HepG2 (cell line): Measurements from ENCODE around the gene GTF2B. TPM values are rescaled to one million over a fixed set of nuclear protein-coding genes. Genes with fewer than 3 reads are reported as not detected.
A peak's percentile ranks its signal among the peaks of the same experiment; 100 is the strongest.

ENCODE experiments used
- ATAC-seq: fragments of 200-7000 bp; cut with Tn5 transposase; 3 replicates; pipeline ENCODE4 v1.9.1; 2020; ENCODE audit warnings: mild to moderate bottlenecking, moderate library complexity
- BruUV-seq: library from RNA; stranded (reverse); fragments of 400-500 nt; replicated peaks from 2 replicates; lab custom pipeline; 2021; lab: Mats Ljungman, UMichigan
- CTCF ChIA-PET: fragments of 300-600 bp; formaldehyde crosslinking; extraction: SDS; loops from one replicate; lab custom pipeline; 2021; ENCODE audit warnings: low total read pairs, inconsistent platforms, low intra/inter-chr PET ratio; lab: Yijun Ruan, JAX
- POLR2A ChIA-PET: fragments of 350-600 bp; sonication (Branson Sonifier 250); formaldehyde crosslinking; loops from one replicate; lab custom pipeline; 2020; ENCODE audit warnings: antibody characterized with exemption, inconsistent platforms; lab: Yijun Ruan, JAX
- DNase-seq: peaks from one replicate; pipeline ENCODE4 v3.0.0-alpha.2; 2015; ENCODE audit warnings: low spot score
- FAIRE-seq: peaks from 3 replicates; lab custom pipeline; 2011; peaks lifted over from hg19 to GRCh38; lab: Jason Lieb, UNC
- H2AFZ ChIP-seq: one replicate; pipeline ENCODE4 v1.6.1; 2011; ENCODE audit warnings: low read length, inconsistent platforms
- H3K27ac ChIP-seq: fragments of 300-600 bp; 3 replicates; pipeline ENCODE4 v1.8.0; 2011; ENCODE audit warnings: mixed run types, mild to moderate bottlenecking, mixed read lengths, low read length, inconsistent platforms; ENCODE audit not compliant: insufficient read depth; ENCODE audit errors: extremely low read length
- H3K27me3 ChIP-seq, 2 experiments: fragments of 200-600 bp in 1 of 2; 2 replicates in 1 of 2; 3 replicates in 1 of 2; pipeline versions ENCODE4 v1.6.0 to v1.8.0; 2011; ENCODE audit warnings: low read length in 2 of 2, mild to moderate bottlenecking in 2 of 2, moderate library complexity in 2 of 2, inconsistent platforms in 1 of 2; ENCODE audit not compliant: insufficient read depth in 2 of 2, control insufficient read depth in 1 of 2
- H3K36me3 ChIP-seq, 2 experiments: fragments of 200-600 bp in 1 of 2; replicated peaks in 1 of 2; 2 replicates in 1 of 2; 3 replicates in 1 of 2; pipeline versions ENCODE4 v1.5.1 to v1.8.0; 2011; ENCODE audit warnings: low read length in 2 of 2, inconsistent platforms in 1 of 2; ENCODE audit not compliant: insufficient read depth in 2 of 2, control insufficient read depth in 1 of 2
- H3K4me1 ChIP-seq: 2 replicates; pipeline ENCODE4 v1.5.1; 2012; ENCODE audit warnings: low read length, inconsistent platforms; ENCODE audit not compliant: insufficient read depth
- H3K4me2 ChIP-seq: 2 replicates; pipeline ENCODE4 v1.6.0; 2011; ENCODE audit warnings: low read depth, low read length, inconsistent platforms
- H3K4me3 ChIP-seq, 3 experiments: fragments of 200-600 bp in 1 of 3; sonication (generic), shearing (Covaris generic) in 1 of 3; replicated peaks in 1 of 3; 2 replicates each; pipeline ENCODE4 v1.5.1; 2011 to 2016; ENCODE audit warnings: low read length in 3 of 3, inconsistent platforms in 2 of 3, low read depth in 2 of 3, mild to moderate bottlenecking in 2 of 3, control low read depth in 1 of 3, mixed read lengths in 1 of 3; ENCODE audit not compliant: insufficient read depth in 1 of 3
- H3K79me2 ChIP-seq: one replicate; pipeline ENCODE4 v1.6.1; 2011; ENCODE audit warnings: low read length, inconsistent platforms; ENCODE audit not compliant: insufficient read depth
- H3K9ac ChIP-seq: 2 replicates; pipeline ENCODE4 v1.6.0; 2011; ENCODE audit warnings: mild to moderate bottlenecking, low read depth, low read length, inconsistent platforms; ENCODE audit not compliant: insufficient read depth
- H3K9me3 ChIP-seq: 2 replicates; pipeline ENCODE4 v1.5.1; 2012; ENCODE audit warnings: mild to moderate bottlenecking, low read length
- H4K20me1 ChIP-seq: 2 replicates; pipeline ENCODE4 v1.6.0; 2011; ENCODE audit warnings: inconsistent platforms, mild to moderate bottlenecking, low read length, moderate library complexity; ENCODE audit not compliant: insufficient read depth
- FOXA3 ChIP-seq: IDR thresholded peaks from 2 replicates; pipeline ENCODE4 v1.6.1; 2016; ENCODE audit warnings: missing genetic modification reagents, missing compliant biosample characterization
- ISL2 ChIP-seq: sonication (generic); formaldehyde crosslinking; IDR thresholded peaks from 2 replicates; pipeline ENCODE4 v1.5.0; 2020; ENCODE audit warnings: missing genetic modification reagents
- MAZ ChIP-seq, 2 experiments: sonication (generic) in 1 of 2; formaldehyde crosslinking in 1 of 2; IDR thresholded peaks; 2 replicates each; pipeline versions ENCODE4 v1.5.0 to v1.6.1; 2012 to 2020; ENCODE audit warnings: low read depth in 2 of 2, mild to moderate bottlenecking in 2 of 2, borderline replicate concordance in 1 of 2, improper control_type of control experiment in 1 of 2, low read length in 1 of 2, missing genetic modification reagents in 1 of 2, moderate library complexity in 1 of 2
- NCOA1 ChIP-seq: sonication (generic); formaldehyde crosslinking; IDR thresholded peaks from 2 replicates; pipeline ENCODE4 v1.9.0; 2021; ENCODE audit warnings: missing genetic modification reagents
- NONO ChIP-seq, 2 experiments: fragments of 450-650 bp in 1 of 2; sonication (generic) in 1 of 2; formaldehyde crosslinking in 1 of 2; IDR thresholded peaks in 1 of 2; conservative IDR thresholded peaks in 1 of 2; 2 replicates each; pipeline versions ENCODE4 v1.6.1 to v1.8.0; 2017 to 2022; ENCODE audit warnings: mild to moderate bottlenecking in 1 of 2, missing genetic modification reagents in 1 of 2, moderate library complexity in 1 of 2
- TBP ChIP-seq: sonication (generic); formaldehyde crosslinking; IDR thresholded peaks from 2 replicates; pipeline ENCODE4 v1.5.0; 2020; ENCODE audit warnings: missing genetic modification reagents
- TP53 ChIP-seq: sonication (generic); formaldehyde crosslinking; conservative IDR thresholded peaks from 2 replicates; pipeline ENCODE4 v1.4.0; 2020; ENCODE audit warnings: missing genetic modification reagents
- TSC22D2 ChIP-seq: sonication (generic); formaldehyde crosslinking; IDR thresholded peaks from 2 replicates; pipeline ENCODE4 v1.5.1; 2020; ENCODE audit warnings: missing genetic modification reagents, mild to moderate bottlenecking, borderline replicate concordance
- ZBTB3 ChIP-seq: sonication (generic); formaldehyde crosslinking; IDR thresholded peaks from 2 replicates; pipeline ENCODE4 v1.4.0; 2020; ENCODE audit warnings: low read depth, mild to moderate bottlenecking, moderate library complexity, missing genetic modification reagents, borderline replicate concordance
- ZFX ChIP-seq: sonication (generic); formaldehyde crosslinking; IDR thresholded peaks from 2 replicates; pipeline ENCODE4 v1.4.0; 2020; ENCODE audit warnings: mild to moderate bottlenecking, low read depth, missing genetic modification reagents, moderate library complexity
- ZNF121 ChIP-seq: sonication (generic); formaldehyde crosslinking; IDR thresholded peaks from 2 replicates; pipeline ENCODE4 v1.5.0; 2020; ENCODE audit warnings: mild to moderate bottlenecking, missing genetic modification reagents
- ZNF501 ChIP-seq: sonication (generic); formaldehyde crosslinking; IDR thresholded peaks from 2 replicates; pipeline ENCODE4 v1.5.1; 2020; ENCODE audit warnings: mild to moderate bottlenecking, moderate library complexity, missing genetic modification reagents
- ZNF607 ChIP-seq: sonication (generic); formaldehyde crosslinking; IDR thresholded peaks from 2 replicates; pipeline ENCODE4 v1.5.1; 2020; ENCODE audit warnings: missing genetic modification reagents, mild to moderate bottlenecking, borderline replicate concordance
- WGBS: methylation state at CpG from one replicate; pipeline ENCODE4 v1.1.6; 2017; ENCODE audit warnings: low lambda C conversion rate; 5-methylcytosine and 5-hydroxymethylcytosine counted together
- in situ Hi-C: cut with HindIII; loops from 2 replicates; pipeline ENCODE4 v1.10.0; 2017; ENCODE audit warnings: low pct_unique_long_range_greater_than_20kb; ENCODE audit not compliant: extremely low pct_ligation_motif_present
- intact Hi-C: fragments of 100-400 bp; cut with micrococcal nuclease; formaldehyde crosslinking; loops from one replicate; pipeline ENCODE4 v1.10.0; 2022; ENCODE audit not compliant: unreplicated experiment
- polyA plus RNA-seq, 8 experiments: library from polyadenylated mRNA; depleted of rRNA in 3 of 8; stranded (reverse) in 7 of 8; unstranded in 1 of 8; fragments of >200 nt; fragmentation: Illumina TruSeq in 4 of 8; extraction: Trizol in 4 of 8; gene quantifications; 2 replicates each; pipeline versions ENCODE4 v1.2.1 to v1.2.3, GENCODE V29; 2011 to 2016; ENCODE audit warnings: low read depth in 4 of 8, missing spikeins in 1 of 8, mixed read lengths in 1 of 8; ENCODE audit not compliant: insufficient read depth in 1 of 8
- total RNA-seq, 5 experiments: library from RNA; depleted of rRNA; stranded (reverse); fragments of >200 nt; fragmentation: Illumina TruSeq; extraction: Trizol; gene quantifications; 2 replicates each; pipeline ENCODE4 v1.2.3, GENCODE V29; 2016; ENCODE audit warnings: low read depth in 1 of 5
- TF ChIP-seq, protein P1 (sequence below): sonication (generic); formaldehyde crosslinking; IDR thresholded peaks from 2 replicates; pipeline ENCODE4 v1.5.0; 2020; ENCODE audit warnings: missing genetic modification reagents
- TF ChIP-seq, protein P2 (sequence below): sonication (generic); formaldehyde crosslinking; IDR thresholded peaks from 2 replicates; pipeline ENCODE4 v1.4.0; 2020; ENCODE audit warnings: missing genetic modification reagents
- TF ChIP-seq, protein P3 (sequence below): fragments of 450-650 bp; IDR thresholded peaks from 2 replicates; pipeline ENCODE4 v1.6.1; 2017; ENCODE audit warnings: mild to moderate bottlenecking

GTF2B gene
- total and polyA plus RNA-seq, 2 of the 13 experiments (the other 11 are each of a cell fraction or from before 2014, with no cell fraction given), result 31.5 to 43.4 TPM

DNA sequence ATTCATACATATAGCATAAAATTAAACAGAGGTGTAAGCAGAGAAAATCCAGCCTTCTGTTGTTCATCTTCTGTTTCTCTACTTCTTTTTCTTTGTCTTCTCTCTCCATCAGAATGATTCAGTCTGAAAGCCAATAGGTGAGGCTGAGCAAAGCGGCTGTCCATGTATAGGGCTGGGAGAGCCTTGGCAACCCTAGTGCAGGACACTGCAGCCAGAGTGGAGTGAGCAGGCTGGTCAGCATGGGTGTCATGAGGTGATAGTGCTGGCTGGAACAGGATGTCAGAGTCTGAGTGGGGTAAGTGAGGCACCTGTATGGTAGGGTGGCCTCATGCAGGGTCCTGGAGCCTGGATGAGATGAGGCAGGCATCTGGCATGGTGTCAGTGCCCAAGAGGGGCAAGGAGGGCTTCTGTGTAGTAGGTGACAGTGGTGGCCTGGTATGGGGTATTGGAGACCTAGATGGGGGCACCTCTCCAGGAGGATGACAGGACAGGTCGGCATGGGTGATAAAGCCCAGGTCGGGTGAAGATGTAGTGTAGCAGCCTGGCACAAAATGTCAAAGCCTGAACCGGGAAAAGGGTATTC is 45.5 kb upstream of the GTF2B start:
- FAIRE-seq (no peak), ATAC-seq (peak; percentile 20; the same call in 2 of the 3 replicates), DNase-seq (no peak)
- no peak overlapping the region for H3K9ac ChIP-seq
- H3K36me3 ChIP-seq, result peaks cover 7 to 34% of the 10 kb centered on the region in 2 experiments; a peak in 4 of 5 replicates
- intact Hi-C loops (no loop called here), in situ Hi-C loops (no loop called here)
- BruUV-seq, result no TSS peak
- H4K20me1 ChIP-seq, result no peaks in the 10 kb centered on the region
- no peak overlapping the region for H3K27ac ChIP-seq
- H3K9me3 ChIP-seq, result no peaks in the 10 kb centered on the region
- no peaks in the 10 kb centered on the region for H3K79me2 ChIP-seq
- TF ChIP-seq NCOA1 (CRISPR knock-in tag), result no peak
- TF ChIP-seq ZFX, result no peak
- TF ChIP-seq TBP (CRISPR knock-in tag), result no peak
- TF ChIP-seq ZNF501 (CRISPR knock-in tag), result no peak
- TF ChIP-seq NONO (IDR thresholded peaks at IDR 0.05), result no peak
- TF ChIP-seq NONO (CRISPR knock-in tag; conservative IDR thresholded peaks at IDR 0.05), result no peak
- TF ChIP-seq, protein P1, sequence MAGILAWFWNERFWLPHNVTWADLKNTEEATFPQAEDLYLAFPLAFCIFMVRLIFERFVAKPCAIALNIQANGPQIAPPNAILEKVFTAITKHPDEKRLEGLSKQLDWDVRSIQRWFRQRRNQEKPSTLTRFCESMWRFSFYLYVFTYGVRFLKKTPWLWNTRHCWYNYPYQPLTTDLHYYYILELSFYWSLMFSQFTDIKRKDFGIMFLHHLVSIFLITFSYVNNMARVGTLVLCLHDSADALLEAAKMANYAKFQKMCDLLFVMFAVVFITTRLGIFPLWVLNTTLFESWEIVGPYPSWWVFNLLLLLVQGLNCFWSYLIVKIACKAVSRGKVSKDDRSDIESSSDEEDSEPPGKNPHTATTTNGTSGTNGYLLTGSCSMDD (CRISPR knock-in tag), result no peak
- TF ChIP-seq, protein P2, sequence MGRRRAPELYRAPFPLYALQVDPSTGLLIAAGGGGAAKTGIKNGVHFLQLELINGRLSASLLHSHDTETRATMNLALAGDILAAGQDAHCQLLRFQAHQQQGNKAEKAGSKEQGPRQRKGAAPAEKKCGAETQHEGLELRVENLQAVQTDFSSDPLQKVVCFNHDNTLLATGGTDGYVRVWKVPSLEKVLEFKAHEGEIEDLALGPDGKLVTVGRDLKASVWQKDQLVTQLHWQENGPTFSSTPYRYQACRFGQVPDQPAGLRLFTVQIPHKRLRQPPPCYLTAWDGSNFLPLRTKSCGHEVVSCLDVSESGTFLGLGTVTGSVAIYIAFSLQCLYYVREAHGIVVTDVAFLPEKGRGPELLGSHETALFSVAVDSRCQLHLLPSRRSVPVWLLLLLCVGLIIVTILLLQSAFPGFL (CRISPR knock-in tag), result no peak
- no peak for TF ChIP-seq MAZ (IDR thresholded peaks at IDR 0.05; ENCODE audit: borderline replicate concordance, low read depth, low read length)
- no peak for TF ChIP-seq MAZ (CRISPR knock-in tag; IDR thresholded peaks at IDR 0.05; ENCODE audit: low read depth)
- no peak for TF ChIP-seq ZNF121
- no peak for TF ChIP-seq FOXA3 (CRISPR knock-in tag)
- TF ChIP-seq ZNF607 (CRISPR knock-in tag), result no peak
- TF ChIP-seq TP53, result no peak
- no peak for TF ChIP-seq ZBTB3 (CRISPR knock-in tag)
- TF ChIP-seq TSC22D2 (CRISPR knock-in tag), result no peak
- no peak for TF ChIP-seq ISL2 (CRISPR knock-in tag)
- TF ChIP-seq, protein P3, sequence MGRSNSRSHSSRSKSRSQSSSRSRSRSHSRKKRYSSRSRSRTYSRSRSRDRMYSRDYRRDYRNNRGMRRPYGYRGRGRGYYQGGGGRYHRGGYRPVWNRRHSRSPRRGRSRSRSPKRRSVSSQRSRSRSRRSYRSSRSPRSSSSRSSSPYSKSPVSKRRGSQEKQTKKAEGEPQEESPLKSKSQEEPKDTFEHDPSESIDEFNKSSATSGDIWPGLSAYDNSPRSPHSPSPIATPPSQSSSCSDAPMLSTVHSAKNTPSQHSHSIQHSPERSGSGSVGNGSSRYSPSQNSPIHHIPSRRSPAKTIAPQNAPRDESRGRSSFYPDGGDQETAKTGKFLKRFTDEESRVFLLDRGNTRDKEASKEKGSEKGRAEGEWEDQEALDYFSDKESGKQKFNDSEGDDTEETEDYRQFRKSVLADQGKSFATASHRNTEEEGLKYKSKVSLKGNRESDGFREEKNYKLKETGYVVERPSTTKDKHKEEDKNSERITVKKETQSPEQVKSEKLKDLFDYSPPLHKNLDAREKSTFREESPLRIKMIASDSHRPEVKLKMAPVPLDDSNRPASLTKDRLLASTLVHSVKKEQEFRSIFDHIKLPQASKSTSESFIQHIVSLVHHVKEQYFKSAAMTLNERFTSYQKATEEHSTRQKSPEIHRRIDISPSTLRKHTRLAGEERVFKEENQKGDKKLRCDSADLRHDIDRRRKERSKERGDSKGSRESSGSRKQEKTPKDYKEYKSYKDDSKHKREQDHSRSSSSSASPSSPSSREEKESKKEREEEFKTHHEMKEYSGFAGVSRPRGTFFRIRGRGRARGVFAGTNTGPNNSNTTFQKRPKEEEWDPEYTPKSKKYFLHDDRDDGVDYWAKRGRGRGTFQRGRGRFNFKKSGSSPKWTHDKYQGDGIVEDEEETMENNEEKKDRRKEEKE, result no peak
- H3K4me2 ChIP-seq, result no peak overlapping the region
- no peak overlapping the region for H2AFZ ChIP-seq
- ChIA-PET POLR2A (no interaction called here), CTCF (no interaction called here)
- 100% methylated on average over 3 of the region's 4 CpGs for WGBS
- peaks cover 14% of the 10 kb centered on the region for H3K4me1 ChIP-seq
- no peaks in the 10 kb centered on the region for H3K27me3 ChIP-seq
- H3K4me3 ChIP-seq, result no peak overlapping the region
